BE2C (cell line): ENCODE measurements around the gene TBX4.

Experiments
- DNase-seq: peaks from one replicate; pipeline ENCODE4 v3.0.0-alpha.2; 2020
- H3K27me3 ChIP-seq: fragments of 250-450 bp; sonication (Bioruptor Pico); 2 replicates; pipeline ENCODE4 v1.5.1; 2020; ENCODE audit warnings: mild to moderate bottlenecking
- H3K36me3 ChIP-seq: fragments of 250-450 bp; sonication (Bioruptor Pico); 2 replicates; pipeline ENCODE4 v1.5.1; 2020; ENCODE audit warnings: mild to moderate bottlenecking
- H3K4me1 ChIP-seq: fragments of 250-450 bp; sonication (Bioruptor Pico); 2 replicates; pipeline ENCODE4 v1.5.1; 2020
- H3K4me3 ChIP-seq: 2 replicates; pipeline ENCODE4 v1.5.1; 2011; ENCODE audit warnings: low read depth, low read length
- H3K9me3 ChIP-seq: fragments of 250-450 bp; sonication (Bioruptor Pico); 2 replicates; pipeline ENCODE4 v1.5.1; 2020
- CTCF ChIP-seq: IDR thresholded peaks from 2 replicates; pipeline ENCODE4 v1.5.1; 2012; ENCODE audit warnings: mild to moderate bottlenecking, low read depth, low read length

The TBX4 gene

GRCh38 chr17:61459939-61460718, 7.9 kb downstream of the TBX4 start:
- Histone ChIP-seq H3K27me3 (no peaks in the 10 kb centered on the region), H3K4me3 (no peak overlapping the region), H3K4me1 (no peaks in the 10 kb centered on the region), H3K36me3 (no peaks in the 10 kb centered on the region), H3K9me3 (no peaks in the 10 kb centered on the region; the same call in 1 of the 2 replicates)
- no peak for DNase-seq
- TF ChIP-seq CTCF, result no peak

- Histone ChIP-seq H3K9me3 (no peaks in the 10 kb centered on the region; the same call in 1 of the 2 replicates), H3K4me1 (no peaks in the 10 kb centered on the region), H3K4me3 (no peak overlapping the region), H3K27me3 (no peaks in the 10 kb centered on the region), H3K36me3 (no peaks in the 10 kb centered on the region)
- DNase-seq, result no peak
- TF ChIP-seq CTCF, result no peak
Observed at GRCh38 chr17:61460796-61461585, 8.8 kb downstream of the TBX4 start.

- Histone ChIP-seq H3K4me3 (peak overlapping the region; percentile 57), H3K4me1 (no peaks in the 10 kb centered on the region), H3K36me3 (no peaks in the 10 kb centered on the region), H3K9me3 (no peaks in the 10 kb centered on the region; the same call in 1 of the 2 replicates), H3K27me3 (no peaks in the 10 kb centered on the region)
- no peak for DNase-seq
- no peak for TF ChIP-seq CTCF
Observed at GRCh38 chr17:61461586-61461966, 9.4 kb downstream of the TBX4 start.

- no peaks in the 10 kb centered on the region for H3K27me3 ChIP-seq
- H3K4me1 ChIP-seq, result no peaks in the 10 kb centered on the region
- no peaks in the 10 kb centered on the region; the same call in 1 of the 2 replicates for H3K9me3 ChIP-seq
- DNase-seq, result no peak
- H3K4me3 ChIP-seq, result peak overlapping the region; percentile 57
- no peak for TF ChIP-seq CTCF
- no peaks in the 10 kb centered on the region for H3K36me3 ChIP-seq
Observed at GRCh38 chr17:61461967-61462718, 9.9 kb downstream of the TBX4 start.

- no peaks in the 10 kb centered on the region for H3K36me3 ChIP-seq
- peaks cover 7% of the 10 kb centered on the region for H3K4me1 ChIP-seq
- TF ChIP-seq CTCF, result no peak
- no peak overlapping the region for H3K4me3 ChIP-seq
- no peak for DNase-seq
- no peaks in the 10 kb centered on the region for H3K27me3 ChIP-seq
- no peaks in the 10 kb centered on the region; the same call in 1 of the 2 replicates for H3K9me3 ChIP-seq
Observed at GRCh38 chr17:61462719-61463315, 10.6 kb downstream of the TBX4 start.
